Measurements from ENCODE around the gene REPS2. TPM values are rescaled to one million over a fixed set of nuclear protein-coding genes. Genes with fewer than 3 reads are reported as not detected.
A peak's percentile ranks its signal among the peaks of the same experiment; 100 is the strongest.

Gene REPS2
- total and polyA plus RNA-seq, 4 donors = 8.0 to 18.4 (median 11.6) TPM

DNA sequence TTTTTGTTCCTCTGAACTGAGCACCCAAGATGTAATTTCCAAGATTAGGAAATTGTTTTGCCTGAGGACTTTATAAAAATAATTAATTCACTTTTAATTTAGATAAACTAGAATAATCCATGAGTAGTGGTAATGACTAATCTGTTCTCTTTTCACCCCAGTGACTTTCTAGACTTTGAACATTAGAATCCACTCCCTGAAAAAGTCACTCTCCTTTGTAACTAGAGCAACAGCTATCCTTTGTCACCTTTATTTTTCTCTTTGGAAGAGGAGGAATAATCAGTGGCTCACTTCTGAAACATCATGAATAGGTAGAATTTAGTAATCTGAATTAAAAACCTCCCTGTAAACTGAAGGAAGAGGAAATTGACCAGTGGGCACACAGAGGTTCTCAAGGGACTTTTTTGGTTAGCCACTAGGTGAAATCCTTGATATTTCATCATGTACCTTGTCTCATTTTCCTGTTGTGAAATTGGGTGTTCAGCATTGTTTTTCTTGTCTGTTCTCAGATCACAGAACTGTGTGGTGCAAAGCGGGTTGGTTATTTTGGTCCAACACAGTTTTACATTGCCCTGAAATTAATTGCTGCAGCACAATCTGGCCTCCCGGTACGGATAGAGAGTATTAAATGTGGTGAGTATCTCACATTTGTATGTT, 59.4 kb downstream of the REPS2 start:
- no peaks in the 10 kb centered on the region for H3K4me1 ChIP-seq (ENCODE audit: control insufficient read depth in 5 of 5, insufficient read depth in 5 of 5, low read length in 5 of 5)
- TF ChIP-seq, protein P1, sequence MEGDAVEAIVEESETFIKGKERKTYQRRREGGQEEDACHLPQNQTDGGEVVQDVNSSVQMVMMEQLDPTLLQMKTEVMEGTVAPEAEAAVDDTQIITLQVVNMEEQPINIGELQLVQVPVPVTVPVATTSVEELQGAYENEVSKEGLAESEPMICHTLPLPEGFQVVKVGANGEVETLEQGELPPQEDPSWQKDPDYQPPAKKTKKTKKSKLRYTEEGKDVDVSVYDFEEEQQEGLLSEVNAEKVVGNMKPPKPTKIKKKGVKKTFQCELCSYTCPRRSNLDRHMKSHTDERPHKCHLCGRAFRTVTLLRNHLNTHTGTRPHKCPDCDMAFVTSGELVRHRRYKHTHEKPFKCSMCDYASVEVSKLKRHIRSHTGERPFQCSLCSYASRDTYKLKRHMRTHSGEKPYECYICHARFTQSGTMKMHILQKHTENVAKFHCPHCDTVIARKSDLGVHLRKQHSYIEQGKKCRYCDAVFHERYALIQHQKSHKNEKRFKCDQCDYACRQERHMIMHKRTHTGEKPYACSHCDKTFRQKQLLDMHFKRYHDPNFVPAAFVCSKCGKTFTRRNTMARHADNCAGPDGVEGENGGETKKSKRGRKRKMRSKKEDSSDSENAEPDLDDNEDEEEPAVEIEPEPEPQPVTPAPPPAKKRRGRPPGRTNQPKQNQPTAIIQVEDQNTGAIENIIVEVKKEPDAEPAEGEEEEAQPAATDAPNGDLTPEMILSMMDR (IDR thresholded peaks at IDR 0.05; ENCODE audit: control extremely low read depth, extremely low read depth) = no peak
- H3K36me3 ChIP-seq (ENCODE audit: control insufficient read depth in 4 of 4, insufficient read depth in 4 of 4, low read length in 4 of 4) = no peaks in the 10 kb centered on the region
- H3K9me3 ChIP-seq (ENCODE audit: control insufficient read depth in 4 of 4, insufficient read depth in 3 of 4, low read length in 3 of 4) = no peaks in the 10 kb centered on the region
- no peak for ATAC-seq (ENCODE audit: insufficient read depth, low FRiP score)
- peaks cover 0 to 45% (median 26%) of the 10 kb centered on the region in 3 donors for H3K27me3 ChIP-seq (ENCODE audit: control insufficient read depth in 3 of 3, insufficient read depth in 3 of 3, low read length in 2 of 3)
- H3K27ac ChIP-seq (ENCODE audit: low read depth in 1 of 2, low read length in 1 of 2) = no peak overlapping the region
- no peak overlapping the region for H3K4me3 ChIP-seq
- 54 to 79% methylated on average over 3 of the region's 3 CpGs for WGBS, 2 donors
- H3K9ac ChIP-seq (ENCODE audit: insufficient read depth in 1 of 2, low read length in 2 of 2) = no peak overlapping the region
- no peak for DNase-seq

DNA sequence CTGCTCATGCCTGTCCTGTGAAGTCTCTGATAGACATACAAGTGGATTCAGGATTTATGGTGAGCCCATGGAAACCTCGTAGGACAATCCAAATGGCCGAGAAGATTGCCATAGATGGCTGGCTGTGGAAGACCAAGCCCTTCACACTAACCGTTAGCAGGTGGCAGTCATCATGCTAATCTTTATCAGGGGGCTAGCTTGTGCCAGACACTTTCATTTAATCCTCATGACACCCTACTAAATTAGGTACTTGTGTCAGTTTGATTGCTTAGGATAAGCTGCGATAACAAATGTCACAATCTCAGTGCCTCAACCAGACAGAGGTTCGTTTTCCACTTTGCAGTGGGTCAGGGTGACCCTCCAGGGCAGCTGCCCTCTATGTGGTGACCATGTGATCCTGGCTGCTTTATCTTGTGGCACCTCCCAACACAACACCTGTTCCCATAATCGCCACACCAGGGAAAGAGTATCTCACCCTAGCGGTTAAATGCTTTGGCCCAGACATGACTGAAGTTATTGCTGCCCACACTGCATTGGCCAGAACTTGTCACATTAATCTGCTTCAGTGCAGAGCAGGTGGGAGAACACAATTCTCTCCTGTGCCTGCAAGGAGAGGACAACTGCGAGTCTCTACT, 60.8 kb downstream of the REPS2 start:
- TF ChIP-seq, protein P1 (IDR thresholded peaks at IDR 0.05; ENCODE audit: control extremely low read depth, extremely low read depth) = no peak
- Histone ChIP-seq H3K9me3 (ENCODE audit: control insufficient read depth in 4 of 4, insufficient read depth in 3 of 4, low read length in 3 of 4) (no peaks in the 10 kb centered on the region), H3K9ac (ENCODE audit: insufficient read depth in 1 of 2, low read length in 2 of 2) (no peak overlapping the region), H3K27ac (ENCODE audit: low read depth in 1 of 2, low read length in 1 of 2) (no peak overlapping the region), H3K27me3 (ENCODE audit: control insufficient read depth in 3 of 3, insufficient read depth in 3 of 3, low read length in 2 of 3) (peaks cover 0 to 33% (median 31%) of the 10 kb centered on the region in 3 donors), H3K4me3 (no peak overlapping the region), H3K36me3 (ENCODE audit: control insufficient read depth in 4 of 4, insufficient read depth in 4 of 4, low read length in 4 of 4) (no peaks in the 10 kb centered on the region), H3K4me1 (ENCODE audit: control insufficient read depth in 5 of 5, insufficient read depth in 5 of 5, low read length in 5 of 5) (no peaks in the 10 kb centered on the region)
- ATAC-seq (ENCODE audit: insufficient read depth, low FRiP score) (no peak), DNase-seq (no peak)
- 68 to 72% methylated on average over 8 of the region's 8 CpGs for WGBS, 2 donors

- H3K9me3 ChIP-seq (ENCODE audit: control insufficient read depth in 4 of 4, insufficient read depth in 3 of 4, low read length in 3 of 4) = no peaks in the 10 kb centered on the region
- no peak overlapping the region for H3K9ac ChIP-seq (ENCODE audit: insufficient read depth in 1 of 2, low read length in 2 of 2)
- H3K4me1 ChIP-seq (ENCODE audit: control insufficient read depth in 5 of 5, insufficient read depth in 5 of 5, low read length in 5 of 5) = no peaks in the 10 kb centered on the region
- TF ChIP-seq, protein P1 (IDR thresholded peaks at IDR 0.05; ENCODE audit: control extremely low read depth, extremely low read depth) = no peak
- no peak overlapping the region for H3K4me3 ChIP-seq
- H3K27ac ChIP-seq (ENCODE audit: low read depth in 1 of 2, low read length in 1 of 2) = peak overlapping the region in 1 of 2 donors; percentile 7
- DNase-seq (no peak), ATAC-seq (ENCODE audit: insufficient read depth, low FRiP score) (no peak)
- H3K27me3 ChIP-seq (ENCODE audit: control insufficient read depth in 3 of 3, insufficient read depth in 3 of 3, low read length in 2 of 3) = peaks cover 0 to 38% (median 25%) of the 10 kb centered on the region in 3 donors
- H3K36me3 ChIP-seq (ENCODE audit: control insufficient read depth in 4 of 4, insufficient read depth in 4 of 4, low read length in 4 of 4) = no peaks in the 10 kb centered on the region
- WGBS, 2 donors = 73 to 78% methylated on average over 3 of the region's 3 CpGs
Observed at GRCh38 chrX:17009856-17010625, 63.6 kb downstream of the REPS2 start.
